Thoracic aorta (tissue), 2 donors: ENCODE measurements around the gene ADAMTSL2. TPM values are rescaled to one million over a fixed set of nuclear protein-coding genes. Genes with fewer than 3 reads are reported as not detected.

ENCODE experiments used
- ATAC-seq: fragments of 150-250 bp; one replicate; pipeline ENCODE4 v1.8.0; 2017; ENCODE audit warnings: low read depth; ENCODE audit not compliant: insufficient number of reproducible peaks, low FRiP score
- DNase-seq: peaks from one replicate; pipeline ENCODE4 v3.0.0-alpha.2; 2020; ENCODE audit warnings: low spot score
- H3K27ac ChIP-seq, 2 donors: fragments of 200-600 bp; sonication (generic); 1 replicate in 1 of 2; 2 replicates in 1 of 2; pipeline ENCODE4 v1.5.1; 2016; ENCODE audit warnings: mild to moderate bottlenecking in 2 of 2, moderate library complexity in 2 of 2
- H3K27me3 ChIP-seq: fragments of 200-600 bp; sonication (generic); replicated peaks from 2 replicates; pipeline ENCODE4 v1.6.0; 2016; ENCODE audit warnings: mild to moderate bottlenecking; ENCODE audit not compliant: insufficient read depth
- H3K36me3 ChIP-seq: fragments of 200-600 bp; sonication (generic); one replicate; pipeline ENCODE4 v1.5.1; 2016
- H3K4me1 ChIP-seq, 2 donors: fragments of 200-600 bp; sonication (generic); 1 replicate in 1 of 2; 2 replicates in 1 of 2; pipeline versions ENCODE4 v1.5.1 to v1.6.0; 2016; ENCODE audit warnings: low read depth in 2 of 2, mild to moderate bottlenecking in 1 of 2; ENCODE audit not compliant: control insufficient read depth in 1 of 2
- H3K4me3 ChIP-seq: fragments of 200-600 bp; sonication (generic); 2 replicates; pipeline ENCODE4 v1.5.1; 2016; ENCODE audit warnings: mild to moderate bottlenecking
- H3K9me3 ChIP-seq: fragments of 200-600 bp; sonication (generic); 2 replicates; pipeline ENCODE4 v1.5.1; 2016
- CTCF ChIP-seq: fragments of 200-600 bp; sonication (generic); IDR thresholded peaks from one replicate; pipeline ENCODE4 v1.5.1; 2019; ENCODE audit warnings: antibody characterized with exemption
- total RNA-seq, 2 donors: library from RNA; depleted of rRNA; stranded (reverse); fragments of >200 nt; gene quantifications; one replicate each; pipeline versions ENCODE4 v1.1.0 to v1.2.3, GENCODE V29; 2016

The ADAMTSL2 gene
- total RNA-seq, 2 donors from 2014 or later = 2.8 to 5.5 TPM

- no peak for DNase-seq
- TF ChIP-seq CTCF = no peak
- Histone ChIP-seq H3K4me1 (peaks cover 9 to 28% of the 10 kb centered on the region in 2 donors), H3K4me3 (no peak overlapping the region), H3K36me3 (no peaks in the 10 kb centered on the region), H3K27ac (no peak overlapping the region), H3K9me3 (no peaks in the 10 kb centered on the region), H3K27me3 (no peaks in the 10 kb centered on the region)
- ATAC-seq = no peak
Measured at GRCh38 chr9:133508046-133508445, 26.5 kb upstream of the ADAMTSL2 start.

GRCh38 chr9:133509179-133510083 is 25.1 kb upstream of the ADAMTSL2 start:
- DNase-seq = no peak
- Histone ChIP-seq H3K27me3 (no peaks in the 10 kb centered on the region), H3K27ac (no peak overlapping the region), H3K36me3 (no peaks in the 10 kb centered on the region), H3K4me3 (peak overlapping the region; percentile 22), H3K4me1 (peaks cover 10 to 37% of the 10 kb centered on the region in 2 donors), H3K9me3 (no peaks in the 10 kb centered on the region)
- ATAC-seq = no peak
- TF ChIP-seq CTCF = no peak

- no peaks in the 10 kb centered on the region for H3K9me3 ChIP-seq
- H3K4me3 ChIP-seq = no peak overlapping the region
- H3K4me1 ChIP-seq = peaks cover 13 to 43% of the 10 kb centered on the region in 2 donors
- ATAC-seq (no peak), DNase-seq (no peak)
- no peak overlapping the region for H3K27ac ChIP-seq
- no peak for TF ChIP-seq CTCF
- H3K36me3 ChIP-seq = no peaks in the 10 kb centered on the region
- no peaks in the 10 kb centered on the region for H3K27me3 ChIP-seq
Measured at GRCh38 chr9:133510926-133511505, 23.5 kb upstream of the ADAMTSL2 start.

- H3K9me3 ChIP-seq = no peaks in the 10 kb centered on the region
- H3K27me3 ChIP-seq = no peaks in the 10 kb centered on the region
- no peak overlapping the region for H3K27ac ChIP-seq
- no peak for ATAC-seq
- no peak for DNase-seq
- H3K4me3 ChIP-seq = no peak overlapping the region
- no peak for TF ChIP-seq CTCF
- no peaks in the 10 kb centered on the region for H3K36me3 ChIP-seq
- peaks cover 13 to 37% of the 10 kb centered on the region in 2 donors for H3K4me1 ChIP-seq
Measured at GRCh38 chr9:133511607-133512006, 22.9 kb upstream of the ADAMTSL2 start.
